Ovary (tissue), 9 donors: Measurements from ENCODE around the gene GPR157. TPM values are rescaled to one million over a fixed set of nuclear protein-coding genes. Genes with fewer than 3 reads are reported as not detected.

Experiments used
- DNase-seq, 5 donors: peaks; one replicate each; pipeline ENCODE4 v3.0.0-alpha.2; 2019 to 2020
- H3K27ac ChIP-seq, 2 donors: fragments of 200-600 bp; one replicate each; pipeline versions ENCODE4 v1.5.1 to v1.8.0; 2019 to 2022
- H3K27me3 ChIP-seq: fragments of 200-600 bp; one replicate; pipeline ENCODE4 v1.8.0; 2022
- H3K36me3 ChIP-seq: fragments of 200-600 bp; sonication (generic); one replicate; pipeline ENCODE4 v1.5.1; 2019
- H3K4me1 ChIP-seq: one replicate; pipeline ENCODE4 v1.8.1; 2013; ENCODE audit warnings: mild to moderate bottlenecking, moderate library complexity; ENCODE audit not compliant: insufficient read depth
- H3K4me3 ChIP-seq: fragments of 200-600 bp; sonication (generic); one replicate; pipeline ENCODE4 v1.5.1; 2017
- H3K9me3 ChIP-seq, 2 donors: fragments of 200-600 bp in 1 of 2; sonication (generic) in 1 of 2; one replicate each; pipeline versions ENCODE4 v1.5.1 to v1.8.1; 2013 to 2019; ENCODE audit warnings: mild to moderate bottlenecking in 1 of 2, moderate library complexity in 1 of 2
- CTCF ChIP-seq, 3 donors: fragments of 450-650 bp in 2 of 3; fragments of 200-600 bp in 1 of 3; IDR thresholded peaks; one replicate each; pipeline versions ENCODE4 v1.5.1 to v1.8.0; 2016 to 2022; ENCODE audit warnings: antibody characterized with exemption in 3 of 3, mild to moderate bottlenecking in 1 of 3
- EP300 ChIP-seq: sonication (generic); formaldehyde crosslinking; IDR thresholded peaks from one replicate; pipeline ENCODE4 v1.6.1; 2017; ENCODE audit warnings: antibody characterized with exemption
- POLR2A ChIP-seq: fragments of 450-650 bp; IDR thresholded peaks from one replicate; pipeline ENCODE4 v1.6.1; 2017; ENCODE audit warnings: antibody characterized with exemption, mild to moderate bottlenecking, moderate library complexity
- WGBS, 3 donors: extraction: QIAGEN DNeasy Blood & Tissue Kit in 1 of 3; methylation state at CpG; one replicate each; pipeline versions ENCODE4 v1.1.5 to v1.1.7; 2013 to 2017; 5-methylcytosine and 5-hydroxymethylcytosine counted together
- intact Hi-C, 4 donors: fragments of 100-400 bp; cut with DNase I; formaldehyde crosslinking; loops; one replicate each; pipeline versions ENCODE4 v1.11.0 to v1.15.1; 2022 to 2023
- polyA plus RNA-seq, 2 donors: library from polyadenylated mRNA; stranded (reverse); fragments of 200-250 nt in 1 of 2; fragments of 350-450 nt in 1 of 2; fragmentation: Illumina TruSeq in 1 of 2; extraction: RNeasy Lipid Tissue Mini Kit (QIAGEN cat#74804) in 1 of 2; gene quantifications; one replicate each; pipeline ENCODE4 v1.2.3, GENCODE V29; 2013 to 2014
- total RNA-seq, 7 donors: library from RNA; depleted of rRNA in 2 of 7; stranded (reverse); fragments of >200 nt in 2 of 7; fragmentation: NEBNext Ultra II Directional in 3 of 7; extraction: Animal tissue kit (Norgen Biotek cat#: 25700) in 3 of 7; gene quantifications; one replicate each; pipeline versions ENCODE4 v1.1.0 to v1.2.4, GENCODE V29; 2016 to 2023
- donor health status: DM: no; HTN: no; CAD: no; lungs with moderate emphysema.
- donor health status: DM: no; HTN: no; CAD: no.
- donor health status: Bipolar disorder and iron deficiency.
- donor health status: DM: yes; HTN: yes; CAD: no.
- donor health status: DM: no; HTN: no; CAD: no.
- donor health status: DM: yes; HTN: yes; CAD: no.

GPR157 gene
- total and polyA plus RNA-seq, 9 donors = 3.1 to 17.8 (median 8.6) TPM

DNA sequence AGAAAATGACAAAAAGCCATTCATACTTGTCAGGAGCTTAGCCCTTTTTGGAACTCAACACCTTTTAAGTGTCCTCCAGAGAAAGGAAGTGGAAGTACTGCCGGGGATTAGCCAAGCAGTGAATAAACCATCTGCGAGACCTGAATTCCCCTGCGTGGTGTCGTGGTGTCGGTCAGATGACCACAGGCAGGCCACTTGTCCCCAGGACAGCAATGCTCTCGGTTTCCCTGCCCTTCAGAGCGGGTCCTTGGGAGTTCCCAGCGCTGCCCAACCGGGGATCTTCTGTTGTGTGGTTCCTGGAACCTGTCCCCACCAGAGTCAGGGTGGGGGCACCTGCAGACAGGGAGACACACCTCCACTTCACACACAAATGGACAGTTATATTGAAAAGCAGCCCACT lies 9.2 kb downstream of the GPR157 start:
- no peak for DNase-seq
- no peaks in the 10 kb centered on the region for H3K36me3 ChIP-seq
- H3K9me3 ChIP-seq = no peaks in the 10 kb centered on the region
- no peaks in the 10 kb centered on the region for H3K27me3 ChIP-seq
- H3K4me3 ChIP-seq = no peak overlapping the region
- TF ChIP-seq POLR2A (no peak), EP300 (no peak), CTCF (IDR thresholded peaks at IDR 0.05) (no peak)
- intact Hi-C loops = loop anchor here in 1 of 4 donors (10.0 kb wide), 1 partner anchor 375 kb away; no protein-coding TSS in a partner anchor
- H3K27ac ChIP-seq = no peak overlapping the region
- H3K4me1 ChIP-seq = no peaks in the 10 kb centered on the region
- 88 to 93% (median 88%) methylated on average over 9 of the region's 9 CpGs for WGBS, 3 donors

GRCh38 chr1:9118186-9118585 lies 10.7 kb downstream of the GPR157 start:
- Histone ChIP-seq H3K36me3 (no peaks in the 10 kb centered on the region), H3K9me3 (no peaks in the 10 kb centered on the region), H3K27ac (no peak overlapping the region), H3K4me3 (no peak overlapping the region), H3K4me1 (no peaks in the 10 kb centered on the region), H3K27me3 (no peaks in the 10 kb centered on the region)
- peak in 1 of 5 donors; percentile 20 for DNase-seq
- WGBS, 3 donors = 82 to 84% (median 82%) methylated on average over 7 of the region's 7 CpGs
- intact Hi-C loops = loop anchor here in 1 of 4 donors (10.0 kb wide), 1 partner anchor 377 kb away; no protein-coding TSS in a partner anchor
- no peak for TF ChIP-seq CTCF (IDR thresholded peaks at IDR 0.05)
- TF ChIP-seq POLR2A = no peak
- no peak for TF ChIP-seq EP300

- intact Hi-C loops = loop anchor here in 1 of 4 donors (10.0 kb wide), 1 partner anchor 379 kb away; no protein-coding TSS in a partner anchor
- 74 to 79% (median 77%) methylated on average over 5 of the region's 5 CpGs for WGBS, 3 donors
- DNase-seq = peak in 1 of 5 donors; percentile 15
These were observed 13.3 kb downstream of the GPR157 start for GRCh38 chr1:9115351-9116205.

More at GRCh38 chr1:9115351-9116205, 13.3 kb downstream of the GPR157 start:
- TF ChIP-seq EP300 (no peak), POLR2A (no peak), CTCF (IDR thresholded peaks at IDR 0.05) (no peak)
- no peaks in the 10 kb centered on the region for H3K4me1 ChIP-seq
- H3K4me3 ChIP-seq = no peak overlapping the region
- H3K36me3 ChIP-seq = no peaks in the 10 kb centered on the region
- no peak overlapping the region for H3K27ac ChIP-seq
- H3K27me3 ChIP-seq = no peaks in the 10 kb centered on the region
- H3K9me3 ChIP-seq = no peaks in the 10 kb centered on the region
